Stimulated activated CD8-positive, alpha-beta memory T cell treated with anti-CD3 and anti-CD28 coated beads, Interleukin-2, amount 100 ng/mL, for 1 hour (primary cell): ENCODE data around the gene TCF12.

Experiments used
- DNase-seq, 2 donors: peaks; one replicate each; pipeline ENCODE4 v3.0.0-alpha.2; 2020; ENCODE audit warnings: low read depth in 2 of 2

Gene TCF12

DNA sequence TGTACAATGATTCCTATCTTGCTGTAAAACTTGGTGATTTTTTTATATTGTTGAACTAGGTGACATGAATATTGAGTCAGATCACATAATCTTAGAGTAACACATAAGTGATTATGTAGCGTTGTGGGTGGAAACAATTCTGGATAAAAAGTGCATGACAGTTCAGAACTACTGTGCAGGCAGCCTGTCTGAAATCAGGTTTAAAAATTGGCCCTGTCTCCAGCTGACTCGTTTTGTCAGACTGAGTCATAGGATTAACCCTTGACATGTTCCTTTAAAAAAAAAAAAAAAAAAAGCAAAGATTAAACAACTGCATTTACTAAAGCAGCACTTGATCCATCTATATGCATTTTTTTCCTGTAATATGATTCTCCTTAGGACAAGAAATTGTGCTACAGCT lies 297.8 kb downstream of the TCF12 start:
- DNase-seq, result no peak

DNA sequence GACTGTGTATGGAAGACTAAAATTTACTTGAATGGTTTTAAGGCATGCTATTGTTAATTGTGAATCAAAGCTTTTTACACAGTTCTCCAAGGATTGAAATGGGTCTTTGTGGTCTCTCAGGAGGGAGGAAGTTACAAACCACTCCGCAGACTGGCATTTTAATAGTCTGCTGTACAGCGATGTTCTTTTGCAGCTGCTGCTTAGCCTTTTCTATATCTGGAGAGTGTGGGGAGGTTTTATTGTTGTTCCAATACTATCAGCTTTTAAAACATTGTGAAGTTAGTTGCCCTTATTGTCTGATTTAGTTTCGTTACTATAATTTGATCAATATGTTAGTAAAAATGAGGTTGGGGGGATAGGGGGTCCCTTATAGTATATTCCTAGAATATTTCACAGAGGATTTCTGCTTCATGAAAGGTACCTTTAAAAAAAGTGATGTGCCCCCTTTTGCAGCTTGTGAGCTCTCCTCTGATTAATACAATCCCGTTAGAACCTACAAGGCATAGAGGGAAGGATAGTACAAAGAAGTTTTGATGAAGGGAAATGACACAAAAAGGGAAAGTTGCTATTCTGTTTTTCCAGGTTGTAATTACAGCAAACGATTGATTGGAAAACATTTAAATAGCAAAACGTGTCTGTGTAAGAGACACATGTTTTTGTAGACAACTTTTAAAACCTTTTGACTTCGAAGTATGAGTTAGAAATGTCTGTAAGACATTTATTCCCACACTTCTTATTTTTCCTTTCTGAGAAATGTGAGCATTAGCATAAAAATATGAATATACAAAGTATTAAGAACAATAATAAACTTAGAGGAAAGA lies 299.5 kb downstream of the TCF12 start:
- no peak for DNase-seq

DNA sequence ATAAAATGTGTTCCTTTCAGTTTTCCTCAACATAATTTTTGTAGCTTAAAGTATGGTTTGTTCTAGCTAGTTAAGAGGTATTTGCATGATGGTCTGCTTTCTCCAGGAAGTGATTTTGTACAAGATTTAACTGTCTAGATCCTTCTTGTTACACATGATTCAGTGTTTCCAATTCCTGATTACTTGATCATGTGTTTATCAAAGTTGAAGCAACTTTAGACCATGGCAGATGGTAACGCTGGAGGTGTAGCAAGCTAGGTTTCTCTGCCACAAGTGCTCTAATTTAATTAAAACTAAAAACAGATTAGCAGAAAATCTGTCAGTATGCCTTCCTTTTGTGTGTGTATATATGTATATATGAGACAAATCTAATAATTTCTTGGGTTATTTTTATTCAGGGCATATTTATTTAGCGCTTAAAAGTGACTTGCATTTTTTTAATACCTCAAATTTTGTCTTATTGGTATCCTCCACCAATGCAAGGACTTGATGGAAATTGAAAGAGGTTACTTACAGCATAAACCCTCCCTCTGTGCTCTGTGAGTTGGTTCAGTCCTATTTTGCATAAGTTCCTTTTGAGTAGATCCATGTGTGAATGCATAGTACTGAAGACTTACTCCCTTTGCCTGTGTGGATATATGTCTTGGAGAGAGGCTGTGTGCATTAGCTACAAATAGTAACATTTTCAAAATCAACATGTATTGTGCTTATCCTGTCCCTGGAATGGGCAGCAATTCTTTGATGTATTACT lies 300.6 kb downstream of the TCF12 start:
- DNase-seq, result no peak

DNA sequence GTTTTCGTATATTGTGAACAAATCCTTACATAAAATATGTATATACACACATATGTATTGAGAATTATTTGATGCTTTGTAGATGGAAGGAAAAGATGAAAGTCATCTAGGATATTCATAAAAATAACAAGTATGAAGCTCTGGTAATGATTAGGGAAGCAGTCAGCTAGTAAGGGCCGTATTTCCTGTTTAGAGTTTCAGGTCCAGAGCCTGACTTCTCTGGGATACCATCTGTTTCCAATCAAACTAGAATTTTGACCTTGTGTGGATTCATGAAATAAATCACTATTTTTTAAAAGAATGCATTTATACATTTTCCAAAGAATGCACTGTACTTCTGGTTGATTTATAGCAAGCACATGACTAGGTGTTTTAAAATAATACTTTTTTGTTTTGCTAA lies 301.8 kb downstream of the TCF12 start:
- DNase-seq, result no peak

DNA sequence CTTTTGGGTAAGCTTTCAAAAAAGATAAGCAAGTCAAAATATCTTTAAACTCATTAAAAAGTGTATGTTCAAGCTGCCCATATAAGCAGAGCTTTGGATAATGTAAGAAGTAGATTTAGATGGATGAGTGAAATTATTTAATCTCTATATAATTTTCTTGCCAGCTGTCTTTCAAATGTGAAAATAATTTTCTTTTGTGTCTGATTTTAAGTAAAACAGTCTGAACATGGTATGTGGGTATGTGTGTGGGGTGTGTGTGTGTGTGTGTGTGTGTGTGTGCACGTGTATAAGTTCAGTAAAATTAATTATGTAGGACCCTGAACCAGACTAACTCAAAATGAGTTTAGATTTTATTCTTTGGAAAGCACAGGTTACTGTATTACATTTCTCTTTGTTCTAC lies 302.7 kb downstream of the TCF12 start:
- no peak for DNase-seq

DNA sequence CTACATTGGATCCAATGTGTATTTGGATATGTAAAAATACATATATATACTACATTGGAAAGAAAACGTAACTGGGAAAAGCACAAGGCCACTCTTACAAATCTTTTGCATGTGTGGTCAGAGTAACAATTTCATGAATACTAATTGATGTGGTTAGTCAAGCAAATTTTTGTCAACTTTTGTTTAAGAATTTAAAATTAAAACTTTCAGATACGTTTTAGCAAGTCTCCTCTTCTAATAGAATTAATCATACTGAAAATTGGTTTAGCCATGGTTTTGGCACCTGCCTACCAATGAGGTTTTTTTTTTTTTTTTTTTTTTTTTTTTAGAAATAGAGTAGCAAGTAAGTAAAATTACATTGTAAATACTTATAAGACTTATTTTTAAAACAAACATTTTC lies 304.9 kb downstream of the TCF12 start:
- DNase-seq, result no peak

DNA sequence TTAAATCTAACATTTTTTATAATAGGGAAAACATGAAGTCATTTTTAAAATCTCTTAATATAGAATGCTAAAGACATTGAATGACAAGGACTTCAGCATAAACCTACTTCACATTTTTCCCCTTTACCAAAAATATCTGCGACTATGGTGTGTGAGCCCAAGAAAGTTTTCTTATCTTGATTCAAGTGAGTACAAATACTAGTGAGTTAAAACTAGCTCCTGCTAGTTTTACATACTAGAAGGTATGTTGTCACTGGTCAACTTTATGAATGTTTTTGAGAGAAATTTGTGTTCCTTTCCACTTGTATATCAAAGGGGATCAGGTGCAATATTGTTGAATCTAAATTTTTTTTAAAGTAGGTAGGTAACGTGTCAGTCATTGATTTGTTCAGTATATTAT lies 305.4 kb downstream of the TCF12 start:
- no peak for DNase-seq

DNA sequence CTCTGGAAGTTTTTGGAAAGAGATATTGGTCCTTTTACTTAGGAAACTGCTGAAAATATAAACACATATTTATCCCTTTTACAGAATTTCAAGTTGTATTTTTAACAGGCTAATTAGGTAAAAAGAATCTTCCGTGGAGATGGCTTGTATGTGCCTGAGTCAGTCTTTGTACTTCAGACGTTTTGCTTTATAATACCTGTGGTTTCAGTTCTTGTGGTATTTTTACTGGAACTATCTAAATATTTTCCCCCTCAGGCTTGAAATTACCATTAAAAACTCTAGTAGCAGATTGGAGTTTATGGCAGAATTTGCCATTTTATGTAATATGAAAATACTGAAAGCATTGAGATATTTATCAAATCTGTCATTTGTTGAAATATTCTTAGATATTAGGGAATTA lies 306.2 kb downstream of the TCF12 start:
- no peak for DNase-seq

DNA sequence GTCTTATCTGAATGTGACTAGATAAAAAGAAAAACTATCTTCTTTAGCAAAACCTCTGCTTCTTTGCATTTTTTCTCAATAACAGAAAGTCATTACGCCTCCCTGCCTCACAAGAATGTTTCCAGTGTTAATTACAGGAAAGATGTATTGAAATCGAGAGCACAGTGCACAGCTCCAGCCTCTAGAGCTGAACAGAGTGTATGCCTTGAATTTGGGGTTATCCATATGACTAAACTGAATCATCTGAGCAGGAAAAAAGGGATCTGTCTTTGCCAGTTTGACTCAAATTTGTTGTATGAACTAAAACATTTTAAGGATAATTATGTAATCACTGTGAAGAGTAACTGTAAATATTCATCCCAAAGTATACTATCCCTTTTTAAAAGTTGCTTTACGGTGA lies 308.7 kb downstream of the TCF12 start:
- DNase-seq, result no peak

DNA sequence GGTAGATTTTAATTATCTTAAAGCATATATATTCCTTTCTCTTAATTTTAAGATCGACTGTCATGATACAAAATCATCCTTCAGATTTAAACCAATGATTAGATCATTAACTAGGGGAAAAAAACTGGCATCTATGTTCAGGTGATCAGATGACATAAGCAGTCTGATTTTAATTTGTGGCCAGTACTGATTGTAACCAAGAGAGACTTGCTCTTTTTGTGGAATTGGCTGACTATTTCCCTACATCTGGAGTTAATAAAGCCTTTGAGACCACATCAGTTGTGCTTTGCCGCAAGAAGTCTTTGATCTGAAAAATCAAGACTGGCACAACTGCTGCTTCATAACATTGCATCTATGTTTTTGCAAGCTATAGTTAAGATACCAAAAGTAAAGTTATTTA lies 309.5 kb downstream of the TCF12 start:
- DNase-seq, result no peak

DNA sequence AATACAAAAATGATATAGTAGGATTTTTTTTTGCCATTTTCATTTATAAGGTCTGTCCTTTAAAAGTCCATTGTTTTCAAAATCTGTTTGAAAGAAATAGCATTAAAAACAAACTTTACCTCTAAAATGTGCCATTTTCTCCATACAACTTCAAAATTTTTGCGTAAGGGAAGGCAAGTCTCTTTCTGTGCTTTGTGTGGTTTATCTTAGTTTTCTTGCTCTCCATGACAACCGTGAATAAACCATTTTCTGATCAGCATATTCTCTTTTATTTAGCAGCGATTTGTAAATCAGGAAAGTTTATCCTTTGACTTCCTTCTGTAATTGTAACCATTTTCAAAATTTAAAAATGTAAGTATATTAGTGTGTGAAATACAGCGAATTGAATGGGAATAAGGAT lies 310.0 kb downstream of the TCF12 start:
- no peak for DNase-seq

DNA sequence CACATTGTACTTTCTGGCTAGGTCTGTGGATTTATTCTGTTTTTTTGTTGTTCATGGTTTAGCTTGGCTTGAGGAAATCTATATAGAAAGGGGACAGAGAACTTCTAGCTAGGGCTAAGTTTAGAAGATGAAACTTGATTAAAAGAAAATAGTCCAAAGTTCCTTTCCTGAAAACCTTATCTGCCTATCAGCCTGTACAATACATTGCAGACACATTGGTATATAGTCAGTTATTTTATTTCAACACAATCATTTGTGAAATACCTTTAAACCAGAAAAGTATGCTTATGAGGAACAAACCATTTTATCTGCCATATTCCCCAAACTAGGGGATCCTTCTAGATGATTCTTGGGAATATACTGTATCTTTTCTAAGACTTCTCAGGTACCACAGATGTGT lies 310.6 kb downstream of the TCF12 start:
- DNase-seq, result no peak

DNA sequence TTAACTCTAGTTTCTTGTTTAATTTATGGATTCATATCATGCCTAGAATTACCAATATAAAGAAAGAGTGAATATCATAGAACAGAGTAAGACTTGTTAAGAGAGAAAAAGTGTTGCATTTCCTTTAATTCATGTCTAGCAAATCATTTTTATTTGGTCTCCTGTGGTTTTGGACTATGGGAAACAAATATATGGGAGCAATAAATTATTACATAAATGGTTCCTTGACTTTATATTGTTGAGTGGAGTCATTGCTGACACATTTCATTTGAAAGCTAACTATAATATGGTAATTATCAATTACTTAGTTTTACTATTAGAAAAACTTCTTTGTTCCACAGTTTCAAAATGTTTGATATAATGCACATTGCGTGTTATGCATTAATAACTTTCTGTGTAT lies 313.1 kb downstream of the TCF12 start:
- no peak for DNase-seq

DNA sequence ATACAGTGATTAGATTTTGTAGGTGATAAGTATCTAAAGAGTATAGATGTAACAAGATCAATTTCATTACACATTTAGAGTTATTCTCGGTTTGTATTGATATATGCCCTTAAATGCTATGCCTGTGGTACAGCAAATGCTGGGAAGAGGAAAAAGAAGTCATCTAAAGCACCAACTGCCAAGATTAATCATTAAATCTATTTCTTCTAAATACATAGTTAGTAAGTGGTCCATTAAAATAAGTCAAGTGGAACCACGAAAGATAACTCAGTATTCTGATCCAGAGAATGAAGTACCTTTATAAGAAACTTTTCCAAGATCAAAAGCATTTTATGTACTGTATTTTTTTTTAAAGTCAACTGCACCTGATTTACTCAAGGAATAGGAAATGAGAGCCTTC lies 315.7 kb downstream of the TCF12 start:
- no peak for DNase-seq

DNA sequence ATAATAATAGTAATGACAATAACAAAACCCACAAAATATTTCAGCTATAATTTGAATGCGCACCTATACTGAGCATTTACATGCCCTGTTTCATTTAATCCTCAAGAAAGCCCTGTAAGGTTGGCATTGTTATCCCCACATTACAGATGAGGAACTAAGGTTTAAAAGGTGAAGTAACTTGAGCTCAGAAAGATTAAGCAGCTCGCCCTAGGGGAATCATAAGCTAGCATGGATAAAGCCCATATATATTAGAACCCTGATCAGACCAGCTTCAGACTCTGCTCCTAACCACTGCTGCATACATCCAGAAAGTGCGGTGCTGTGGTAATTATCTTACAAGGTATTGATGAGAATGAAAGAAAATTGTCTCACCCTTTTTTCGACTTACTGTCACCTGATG lies 316.7 kb downstream of the TCF12 start:
- no peak for DNase-seq

DNA sequence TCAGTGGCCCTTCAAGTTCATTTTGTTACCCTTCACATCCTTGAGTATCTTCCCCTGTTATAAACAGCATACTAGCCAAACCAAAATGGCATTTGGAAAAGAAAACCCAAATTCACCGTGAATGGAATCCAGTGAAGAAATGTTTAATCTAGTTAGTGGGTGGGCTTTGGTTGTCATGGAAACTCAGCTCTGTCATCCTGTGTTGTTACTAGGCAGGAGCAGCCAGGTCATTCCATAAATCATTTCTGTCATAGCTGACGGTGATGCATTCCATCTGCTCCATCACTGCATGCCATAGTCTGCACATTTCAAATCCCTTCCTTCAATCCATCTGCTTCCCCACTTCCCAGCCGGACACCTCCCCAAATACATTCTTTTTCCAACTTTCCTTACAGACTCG lies 317.4 kb downstream of the TCF12 start:
- DNase-seq, result no peak

DNA sequence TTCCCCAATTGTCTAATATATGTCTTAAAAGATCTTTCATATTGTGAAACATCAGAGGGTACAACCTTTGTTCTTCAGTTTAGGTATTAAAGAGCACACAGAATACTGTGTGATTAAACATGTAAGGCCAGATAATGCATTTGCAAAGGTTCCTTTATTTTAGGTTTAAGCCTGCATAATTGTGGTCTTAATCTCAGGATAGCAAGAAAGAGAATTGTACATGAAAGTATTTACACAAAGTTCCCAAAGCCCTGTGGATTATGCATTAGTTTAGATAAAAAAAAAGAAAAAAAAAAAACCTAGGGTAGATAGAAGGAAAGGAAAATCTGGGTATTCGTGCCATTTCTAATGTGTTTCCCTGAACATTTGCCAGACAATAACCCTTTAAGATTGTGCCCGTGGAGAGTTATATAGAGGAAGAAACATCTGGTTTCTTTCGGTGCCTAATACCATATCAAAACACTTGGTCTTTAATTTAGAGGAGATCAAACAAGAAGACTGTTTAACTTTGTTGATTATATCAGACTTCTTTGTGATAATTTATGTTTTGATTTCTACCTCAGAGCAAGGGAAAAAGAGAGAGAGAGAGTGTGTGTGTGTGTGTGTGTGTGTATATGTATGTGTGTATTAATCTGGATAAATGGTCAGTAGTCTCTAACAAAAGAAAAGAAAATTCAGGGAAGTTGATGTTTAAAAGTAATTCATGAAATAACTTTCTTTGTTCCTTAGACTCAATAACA lies 318.3 kb downstream of the TCF12 start:
- no peak for DNase-seq

DNA sequence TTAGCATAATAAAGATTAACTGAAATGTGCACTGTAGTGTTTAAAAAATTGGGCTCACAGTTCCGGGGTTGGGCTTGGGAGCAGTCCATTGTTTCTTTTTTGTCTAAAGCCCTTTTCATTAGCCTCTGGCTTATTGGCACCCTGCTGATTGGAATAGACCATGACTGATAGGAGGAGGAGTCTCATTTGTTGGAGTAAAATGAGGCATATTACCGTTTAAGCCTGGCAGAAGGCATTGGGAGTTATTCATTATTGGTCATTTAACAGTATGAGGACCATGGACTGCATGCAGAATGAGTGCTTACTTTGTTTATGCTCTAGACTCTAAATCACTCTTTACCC lies 318.8 kb downstream of the TCF12 start:
- no peak for DNase-seq

DNA sequence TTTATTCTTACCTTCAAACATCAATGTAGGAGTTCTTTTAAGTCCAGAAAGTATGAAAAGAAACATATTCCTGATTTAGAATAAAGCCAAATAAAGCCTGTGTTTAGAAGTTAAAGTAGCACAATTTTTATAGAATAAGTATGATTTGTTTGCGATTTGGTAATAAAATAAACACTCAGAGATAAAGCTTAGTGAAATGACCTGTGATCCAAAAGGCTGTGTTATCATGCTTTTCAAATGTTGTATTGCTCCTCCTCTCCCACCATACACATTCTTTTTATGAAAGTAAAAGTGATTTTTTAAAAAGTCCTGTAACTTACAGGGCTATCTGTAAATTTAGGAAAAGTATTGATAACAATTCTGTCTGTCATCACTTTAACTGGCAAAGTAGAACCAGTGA lies 319.2 kb downstream of the TCF12 start:
- DNase-seq, result no peak

DNA sequence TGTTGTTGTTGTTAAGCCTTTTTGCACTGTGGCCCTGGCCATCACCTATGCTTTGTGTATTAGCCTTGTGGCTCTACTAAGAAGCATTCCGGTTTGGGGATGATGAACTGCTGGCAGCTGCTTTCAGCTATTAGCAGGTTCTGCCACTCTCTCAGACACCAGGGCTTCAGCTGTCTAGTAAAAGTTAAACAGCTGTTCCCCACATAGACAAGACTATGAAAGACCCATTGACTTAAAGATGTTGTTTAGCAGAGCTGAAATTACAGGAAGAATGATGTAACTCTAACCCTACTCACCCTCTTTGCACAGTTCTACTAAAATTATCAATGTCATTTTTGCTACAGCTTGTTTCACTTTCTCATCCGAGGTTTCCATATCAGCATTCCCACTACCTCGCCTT lies 326.7 kb downstream of the TCF12 start:
- DNase-seq, result no peak

DNA sequence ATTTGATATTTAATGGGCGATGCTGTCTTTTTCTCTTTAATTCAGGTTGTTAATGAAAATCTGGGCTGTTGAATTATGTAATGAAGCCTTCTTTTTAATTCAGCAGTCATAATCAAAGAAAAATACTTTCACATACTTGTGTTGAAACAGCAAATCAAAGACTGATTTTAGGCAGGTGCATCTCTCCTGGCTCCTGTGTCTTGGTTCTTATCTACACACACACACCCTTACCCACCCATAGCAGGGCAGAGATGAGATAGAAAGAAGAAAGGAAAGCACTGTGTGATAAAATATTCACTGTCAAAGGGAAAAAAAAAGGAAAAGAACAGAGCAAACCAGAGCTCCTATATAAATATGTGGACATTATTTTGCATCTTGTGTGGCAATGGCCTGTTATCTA lies 327.3 kb downstream of the TCF12 start:
- no peak for DNase-seq

DNA sequence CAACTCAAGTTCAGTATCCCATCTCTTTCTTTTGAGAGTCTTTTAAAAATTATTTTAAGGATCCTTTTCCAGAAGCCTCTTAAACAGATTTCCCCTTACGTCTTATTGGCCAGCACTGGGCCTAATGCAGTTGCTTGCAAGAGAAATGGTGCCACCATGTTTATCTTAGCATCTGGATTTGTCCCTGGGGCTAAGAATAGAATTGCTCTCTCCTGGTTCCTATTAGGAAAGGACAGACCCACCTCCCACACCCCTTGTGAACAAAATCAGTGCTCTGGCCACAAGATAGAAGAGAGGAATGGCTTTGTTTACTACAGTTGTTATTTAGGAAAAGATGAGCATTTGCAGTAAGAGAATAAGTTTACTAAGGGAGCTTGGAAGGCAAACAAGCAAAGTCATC lies 329.6 kb downstream of the TCF12 start:
- no peak for DNase-seq

DNA sequence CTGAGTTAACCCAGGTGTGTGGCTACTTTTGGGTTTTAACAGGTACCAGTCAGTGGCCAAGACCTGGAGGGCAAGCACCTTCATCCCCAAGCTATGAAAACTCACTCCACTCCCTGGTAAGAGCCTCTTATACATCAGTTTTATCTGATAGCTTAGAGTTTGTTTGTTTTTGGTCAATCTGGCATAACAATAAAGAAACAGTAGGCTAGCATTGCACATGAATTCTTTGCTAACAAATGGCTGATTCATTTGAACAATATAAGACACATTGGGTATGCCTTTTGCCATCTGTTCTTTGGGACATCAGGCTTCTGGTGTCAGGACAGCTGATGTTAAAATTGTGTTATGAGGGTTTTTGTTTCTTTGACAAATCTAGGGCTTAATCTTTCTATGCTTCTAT lies 332.9 kb downstream of the TCF12 start:
- no peak for DNase-seq
